Measurements from ENCODE around the gene CELSR1. TPM values are rescaled to one million over a fixed set of nuclear protein-coding genes. Genes with fewer than 3 reads are reported as not detected.
A peak's percentile ranks its signal among the peaks of the same experiment; 100 is the strongest.

CELSR1 gene, protein sequence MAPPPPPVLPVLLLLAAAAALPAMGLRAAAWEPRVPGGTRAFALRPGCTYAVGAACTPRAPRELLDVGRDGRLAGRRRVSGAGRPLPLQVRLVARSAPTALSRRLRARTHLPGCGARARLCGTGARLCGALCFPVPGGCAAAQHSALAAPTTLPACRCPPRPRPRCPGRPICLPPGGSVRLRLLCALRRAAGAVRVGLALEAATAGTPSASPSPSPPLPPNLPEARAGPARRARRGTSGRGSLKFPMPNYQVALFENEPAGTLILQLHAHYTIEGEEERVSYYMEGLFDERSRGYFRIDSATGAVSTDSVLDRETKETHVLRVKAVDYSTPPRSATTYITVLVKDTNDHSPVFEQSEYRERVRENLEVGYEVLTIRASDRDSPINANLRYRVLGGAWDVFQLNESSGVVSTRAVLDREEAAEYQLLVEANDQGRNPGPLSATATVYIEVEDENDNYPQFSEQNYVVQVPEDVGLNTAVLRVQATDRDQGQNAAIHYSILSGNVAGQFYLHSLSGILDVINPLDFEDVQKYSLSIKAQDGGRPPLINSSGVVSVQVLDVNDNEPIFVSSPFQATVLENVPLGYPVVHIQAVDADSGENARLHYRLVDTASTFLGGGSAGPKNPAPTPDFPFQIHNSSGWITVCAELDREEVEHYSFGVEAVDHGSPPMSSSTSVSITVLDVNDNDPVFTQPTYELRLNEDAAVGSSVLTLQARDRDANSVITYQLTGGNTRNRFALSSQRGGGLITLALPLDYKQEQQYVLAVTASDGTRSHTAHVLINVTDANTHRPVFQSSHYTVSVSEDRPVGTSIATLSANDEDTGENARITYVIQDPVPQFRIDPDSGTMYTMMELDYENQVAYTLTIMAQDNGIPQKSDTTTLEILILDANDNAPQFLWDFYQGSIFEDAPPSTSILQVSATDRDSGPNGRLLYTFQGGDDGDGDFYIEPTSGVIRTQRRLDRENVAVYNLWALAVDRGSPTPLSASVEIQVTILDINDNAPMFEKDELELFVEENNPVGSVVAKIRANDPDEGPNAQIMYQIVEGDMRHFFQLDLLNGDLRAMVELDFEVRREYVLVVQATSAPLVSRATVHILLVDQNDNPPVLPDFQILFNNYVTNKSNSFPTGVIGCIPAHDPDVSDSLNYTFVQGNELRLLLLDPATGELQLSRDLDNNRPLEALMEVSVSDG (N-terminal part only)
- total RNA-seq, result 10 to 100 TPM; 24.2 to 38.2 TPM

DNA sequence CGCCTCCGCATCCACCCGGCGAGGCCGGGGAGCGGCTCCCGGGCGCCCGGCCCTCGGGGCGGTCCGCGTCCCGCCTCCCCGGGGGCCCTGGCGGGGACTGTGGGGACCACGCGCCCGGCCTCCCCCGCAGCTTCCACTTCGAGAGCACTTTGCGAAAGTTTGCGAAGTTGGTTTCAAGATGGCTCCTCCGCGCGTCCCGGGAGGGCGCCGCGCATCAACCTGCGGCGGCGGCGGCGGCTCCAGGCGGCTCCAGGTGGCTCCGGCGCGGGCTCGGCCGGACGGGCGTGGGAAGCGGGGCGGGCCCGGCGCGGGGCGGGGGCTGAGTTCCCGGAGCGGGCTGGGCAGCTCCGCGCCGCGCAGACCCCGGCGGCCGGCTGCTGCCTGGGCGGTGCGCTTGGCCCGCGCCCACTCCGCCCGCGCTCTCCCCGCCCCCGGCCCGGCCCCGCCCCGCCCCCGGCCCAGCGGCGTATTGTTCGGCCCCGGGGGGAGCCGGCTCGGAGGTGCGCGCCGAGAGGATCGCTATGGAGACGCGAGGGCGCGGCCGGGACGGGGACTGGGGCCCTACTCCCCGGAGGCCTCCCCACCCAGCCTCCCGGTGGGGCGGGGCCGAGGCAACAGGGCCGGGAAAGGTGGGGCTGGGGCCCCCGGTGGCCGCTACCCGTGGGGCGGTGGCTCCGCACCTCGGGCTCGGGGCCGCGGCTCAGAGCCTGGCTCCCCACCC, at the start of gene CELSR1:
TSS of gene CELSR1 (minus strand) at position 396 of the 721 bp plus-strand sequence. CDS start 450 bp downstream, outside the sequence.
- TF ChIP-seq, protein P1, sequence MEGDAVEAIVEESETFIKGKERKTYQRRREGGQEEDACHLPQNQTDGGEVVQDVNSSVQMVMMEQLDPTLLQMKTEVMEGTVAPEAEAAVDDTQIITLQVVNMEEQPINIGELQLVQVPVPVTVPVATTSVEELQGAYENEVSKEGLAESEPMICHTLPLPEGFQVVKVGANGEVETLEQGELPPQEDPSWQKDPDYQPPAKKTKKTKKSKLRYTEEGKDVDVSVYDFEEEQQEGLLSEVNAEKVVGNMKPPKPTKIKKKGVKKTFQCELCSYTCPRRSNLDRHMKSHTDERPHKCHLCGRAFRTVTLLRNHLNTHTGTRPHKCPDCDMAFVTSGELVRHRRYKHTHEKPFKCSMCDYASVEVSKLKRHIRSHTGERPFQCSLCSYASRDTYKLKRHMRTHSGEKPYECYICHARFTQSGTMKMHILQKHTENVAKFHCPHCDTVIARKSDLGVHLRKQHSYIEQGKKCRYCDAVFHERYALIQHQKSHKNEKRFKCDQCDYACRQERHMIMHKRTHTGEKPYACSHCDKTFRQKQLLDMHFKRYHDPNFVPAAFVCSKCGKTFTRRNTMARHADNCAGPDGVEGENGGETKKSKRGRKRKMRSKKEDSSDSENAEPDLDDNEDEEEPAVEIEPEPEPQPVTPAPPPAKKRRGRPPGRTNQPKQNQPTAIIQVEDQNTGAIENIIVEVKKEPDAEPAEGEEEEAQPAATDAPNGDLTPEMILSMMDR (IDR thresholded peaks at IDR 0.05), result peak in 1 of 4 experiments; percentile 7
- TF ChIP-seq POLR2A (IDR thresholded peaks at IDR 0.05) (peak; percentile 52), POLR2AphosphoS5 (IDR thresholded peaks at IDR 0.05) (no peak)
- Histone ChIP-seq H3K36me3 (no peaks in the 10 kb centered on the region), H3K4me3 (peak within 1 kb of the TSS; percentile 38 to 53), H3K4me1 (replicated peaks) (peaks cover 18% of the 10 kb centered on the region), H3K9me3 (no peaks in the 10 kb centered on the region), H3K27ac (peak within 1 kb of the TSS; percentile 77 to 80), H3K27me3 (replicated peaks; ENCODE audit: insufficient read depth) (no peaks in the 10 kb centered on the region)
- under 1% methylated on average over 61 of the region's 101 CpGs for WGBS
- peak; percentile 73 for DNase-seq (ENCODE audit: low spot score)
- intact Hi-C loops (cut with DNase I), result no loop called here

DNA sequence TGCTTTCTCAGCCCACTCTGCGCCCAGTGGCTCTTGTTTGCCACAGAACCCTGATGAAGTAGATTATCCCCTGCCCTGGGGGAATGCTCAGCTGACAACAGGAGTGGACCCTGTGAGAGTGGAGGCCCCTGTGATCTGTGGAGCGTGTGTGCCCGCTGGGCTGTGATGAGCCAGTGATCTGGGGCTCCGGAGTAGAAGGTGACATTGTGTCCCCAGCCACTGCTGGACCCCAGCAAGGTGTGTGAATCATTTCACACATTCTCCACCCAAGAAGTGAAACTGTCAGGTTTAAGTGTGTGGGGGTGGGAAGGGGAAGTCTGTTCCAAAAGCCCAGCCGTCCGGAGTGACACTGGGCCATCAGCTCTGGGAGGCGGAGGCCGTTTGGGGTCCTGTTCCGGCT, 49.6 kb upstream of the CELSR1 start:
- DNase-seq (ENCODE audit: low spot score), result no peak
- 74% methylated on average over 9 of the region's 9 CpGs for WGBS
- no peak overlapping the region for H3K27ac ChIP-seq
- H3K4me1 ChIP-seq (replicated peaks), result no peaks in the 10 kb centered on the region
- no peak overlapping the region for H3K4me3 ChIP-seq
- no peaks in the 10 kb centered on the region for H3K9me3 ChIP-seq
- TF ChIP-seq, protein P1 (IDR thresholded peaks at IDR 0.05), result no peak
- no peak for TF ChIP-seq POLR2A (IDR thresholded peaks at IDR 0.05)
- no peak for TF ChIP-seq POLR2AphosphoS5 (IDR thresholded peaks at IDR 0.05)
- H3K27me3 ChIP-seq (replicated peaks; ENCODE audit: insufficient read depth), result no peaks in the 10 kb centered on the region
- H3K36me3 ChIP-seq, result no peaks in the 10 kb centered on the region
- intact Hi-C loops (cut with DNase I), result no loop called here

- no peak for DNase-seq (ENCODE audit: low spot score)
- no peak overlapping the region for H3K27ac ChIP-seq
- intact Hi-C loops (cut with DNase I), result no loop called here
- no peaks in the 10 kb centered on the region for H3K4me1 ChIP-seq (replicated peaks)
- no peaks in the 10 kb centered on the region for H3K27me3 ChIP-seq (replicated peaks; ENCODE audit: insufficient read depth)
- H3K4me3 ChIP-seq, result no peak overlapping the region
- 91% methylated on average over 12 of the region's 12 CpGs for WGBS
- no peaks in the 10 kb centered on the region for H3K36me3 ChIP-seq
- no peaks in the 10 kb centered on the region for H3K9me3 ChIP-seq
- TF ChIP-seq POLR2AphosphoS5 (IDR thresholded peaks at IDR 0.05) (no peak), POLR2A (IDR thresholded peaks at IDR 0.05) (no peak)
- TF ChIP-seq, protein P1 (IDR thresholded peaks at IDR 0.05), result no peak
Observed at GRCh38 chr22:46586531-46587011, 49.2 kb upstream of the CELSR1 start.

- TF ChIP-seq, protein P1 (IDR thresholded peaks at IDR 0.05), result no peak
- TF ChIP-seq POLR2A (IDR thresholded peaks at IDR 0.05) (no peak), POLR2AphosphoS5 (IDR thresholded peaks at IDR 0.05) (no peak)
- Histone ChIP-seq H3K4me1 (replicated peaks) (no peaks in the 10 kb centered on the region), H3K36me3 (no peaks in the 10 kb centered on the region), H3K9me3 (no peaks in the 10 kb centered on the region), H3K27me3 (replicated peaks; ENCODE audit: insufficient read depth) (no peaks in the 10 kb centered on the region), H3K4me3 (no peak overlapping the region), H3K27ac (no peak overlapping the region)
- intact Hi-C loops (cut with DNase I), result no loop called here
- 91% methylated on average over 12 of the region's 12 CpGs for WGBS
- DNase-seq (ENCODE audit: low spot score), result no peak
Observed at GRCh38 chr22:46586123-46586519, 48.7 kb upstream of the CELSR1 start.
